ENCODE measurements around the gene TMPRSS9. TPM values are rescaled to one million over a fixed set of nuclear protein-coding genes. Genes with fewer than 3 reads are reported as not detected.

Gene TMPRSS9
- polyA plus RNA-seq, 1 donor (not counting 4 experiments of a cell fraction or from before 2014, with no cell fraction given), result not detected

DNA sequence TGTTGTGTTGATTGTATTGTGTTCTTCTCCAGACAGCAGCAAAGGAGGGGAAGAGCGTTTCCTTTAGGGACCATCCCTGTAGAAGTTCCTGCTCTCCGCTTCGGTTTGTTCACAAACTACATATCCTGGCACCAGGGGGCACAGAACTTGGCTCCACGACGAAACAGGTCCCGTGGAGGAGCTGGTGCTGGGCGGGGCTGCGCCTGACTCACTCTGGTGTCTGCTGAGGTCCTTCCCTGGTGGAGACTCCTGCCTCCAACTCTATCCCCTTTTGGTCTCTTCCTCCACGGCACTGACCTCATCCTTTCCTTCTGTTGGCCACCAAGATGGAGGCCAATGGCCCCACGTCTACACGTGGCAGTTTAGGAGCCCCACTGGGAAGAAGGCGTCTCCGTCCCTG lies 14.7 kb downstream of the TMPRSS9 start:
- H3K36me3 ChIP-seq (ENCODE audit: control insufficient read depth in 2 of 2, extremely low read depth in 1 of 2, insufficient read depth in 2 of 2, low read length in 2 of 2), result no peaks in the 10 kb centered on the region
- H3K27me3 ChIP-seq (ENCODE audit: control insufficient read depth, extremely low read depth, insufficient read depth, low read length), result peaks cover 6% of the 10 kb centered on the region
- no peak overlapping the region for H3K4me2 ChIP-seq (ENCODE audit: control insufficient read depth, extremely low read depth, insufficient read depth, low read depth, low read length)
- no peaks in the 10 kb centered on the region for H3K9me1 ChIP-seq (ENCODE audit: control insufficient read depth, extremely low read depth, insufficient read depth, low read length)
- H3K4me1 ChIP-seq (ENCODE audit: control insufficient read depth, extremely low read depth, insufficient read depth, low read length), result no peaks in the 10 kb centered on the region
- H3K9me3 ChIP-seq (ENCODE audit: control insufficient read depth, low read depth, low read length), result peaks cover under 1% of the 10 kb centered on the region
- TF ChIP-seq, protein P1, sequence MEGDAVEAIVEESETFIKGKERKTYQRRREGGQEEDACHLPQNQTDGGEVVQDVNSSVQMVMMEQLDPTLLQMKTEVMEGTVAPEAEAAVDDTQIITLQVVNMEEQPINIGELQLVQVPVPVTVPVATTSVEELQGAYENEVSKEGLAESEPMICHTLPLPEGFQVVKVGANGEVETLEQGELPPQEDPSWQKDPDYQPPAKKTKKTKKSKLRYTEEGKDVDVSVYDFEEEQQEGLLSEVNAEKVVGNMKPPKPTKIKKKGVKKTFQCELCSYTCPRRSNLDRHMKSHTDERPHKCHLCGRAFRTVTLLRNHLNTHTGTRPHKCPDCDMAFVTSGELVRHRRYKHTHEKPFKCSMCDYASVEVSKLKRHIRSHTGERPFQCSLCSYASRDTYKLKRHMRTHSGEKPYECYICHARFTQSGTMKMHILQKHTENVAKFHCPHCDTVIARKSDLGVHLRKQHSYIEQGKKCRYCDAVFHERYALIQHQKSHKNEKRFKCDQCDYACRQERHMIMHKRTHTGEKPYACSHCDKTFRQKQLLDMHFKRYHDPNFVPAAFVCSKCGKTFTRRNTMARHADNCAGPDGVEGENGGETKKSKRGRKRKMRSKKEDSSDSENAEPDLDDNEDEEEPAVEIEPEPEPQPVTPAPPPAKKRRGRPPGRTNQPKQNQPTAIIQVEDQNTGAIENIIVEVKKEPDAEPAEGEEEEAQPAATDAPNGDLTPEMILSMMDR (optimal IDR thresholded peaks at IDR 0.05 in 1 of 3, IDR thresholded peaks at IDR 0.05 in 1 of 3, conservative IDR thresholded peaks at IDR 0.05 in 1 of 3; ENCODE audit: extremely low read depth in 1 of 3, insufficient read depth in 2 of 3, low read length in 3 of 3), result no peak
- no peak for TF ChIP-seq EZH2 (IDR thresholded peaks at IDR 0.05; ENCODE audit: low read length)
- dilution Hi-C loops (cut with MboI; ENCODE audit: extremely low pct_ligation_motif_present, low sequenced_read_pairs), result no loop called here
- no peak overlapping the region for H3K9ac ChIP-seq (ENCODE audit: control insufficient read depth, extremely low read depth, insufficient read depth, low read length)
- no peak overlapping the region for H3K4me3 ChIP-seq (ENCODE audit: control insufficient read depth in 2 of 3, extremely low read depth in 1 of 3, insufficient read depth in 2 of 3, low read depth in 1 of 3, low read length in 3 of 3)
- no peaks in the 10 kb centered on the region for H4K20me1 ChIP-seq (ENCODE audit: control insufficient read depth, extremely low read depth, insufficient read depth, low read length)
- no peak overlapping the region for H2AFZ ChIP-seq (ENCODE audit: control insufficient read depth, low read length)
- H3K79me2 ChIP-seq (ENCODE audit: control insufficient read depth, insufficient read depth, low read length), result no peaks in the 10 kb centered on the region
- FAIRE-seq (no peak), DNase-seq (ENCODE audit: low read depth, low spot score) (no peak)
- no peak overlapping the region for H3K27ac ChIP-seq (ENCODE audit: control insufficient read depth, insufficient read depth, low read length)

DNA sequence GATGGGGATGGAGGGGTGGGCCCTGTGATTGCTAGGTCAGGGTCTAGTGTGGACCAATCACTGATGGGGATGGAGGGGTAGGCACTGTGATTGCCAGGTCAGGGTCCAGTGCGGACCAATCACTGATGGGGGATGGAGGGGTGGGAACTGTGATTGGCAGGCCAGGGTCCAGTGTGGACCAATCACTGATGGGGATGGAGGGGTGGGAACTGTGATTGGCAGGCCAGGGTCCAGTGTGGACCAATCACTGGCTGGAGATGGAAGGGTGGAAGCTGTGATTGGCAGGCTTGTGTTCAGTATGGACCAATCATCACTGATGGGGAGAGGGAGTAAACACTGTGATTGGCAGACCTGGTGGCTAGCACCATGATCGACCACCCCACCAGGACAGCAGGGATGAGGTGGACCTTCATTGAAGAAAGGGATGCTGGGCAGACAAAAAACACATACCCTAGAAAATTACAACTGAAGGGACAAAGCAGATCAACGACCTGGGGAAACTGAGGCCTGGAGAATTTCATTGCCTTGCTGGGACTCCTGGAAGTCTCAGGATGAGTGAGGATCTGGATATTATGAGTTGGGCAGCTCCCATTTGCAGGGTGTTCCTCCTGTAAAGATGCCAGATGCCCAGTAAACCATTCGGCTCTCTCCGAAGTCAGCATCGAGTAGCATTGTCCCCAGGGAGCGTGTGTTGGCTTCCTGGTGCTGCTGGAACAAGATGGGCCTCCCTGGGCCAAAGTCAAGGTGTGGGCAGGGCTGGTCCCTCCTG lies 15.5 kb downstream of the TMPRSS9 start:
- H3K27me3 ChIP-seq (ENCODE audit: control insufficient read depth, extremely low read depth, insufficient read depth, low read length), result peaks cover 6% of the 10 kb centered on the region
- no peak overlapping the region for H2AFZ ChIP-seq (ENCODE audit: control insufficient read depth, low read length)
- no peaks in the 10 kb centered on the region for H3K9me1 ChIP-seq (ENCODE audit: control insufficient read depth, extremely low read depth, insufficient read depth, low read length)
- TF ChIP-seq, protein P1 (optimal IDR thresholded peaks at IDR 0.05 in 1 of 3, IDR thresholded peaks at IDR 0.05 in 1 of 3, conservative IDR thresholded peaks at IDR 0.05 in 1 of 3; ENCODE audit: extremely low read depth in 1 of 3, insufficient read depth in 2 of 3, low read length in 3 of 3), result no peak
- no peak overlapping the region for H3K9ac ChIP-seq (ENCODE audit: control insufficient read depth, extremely low read depth, insufficient read depth, low read length)
- no peak overlapping the region for H3K4me2 ChIP-seq (ENCODE audit: control insufficient read depth, extremely low read depth, insufficient read depth, low read depth, low read length)
- peaks cover under 1% of the 10 kb centered on the region for H3K9me3 ChIP-seq (ENCODE audit: control insufficient read depth, low read depth, low read length)
- no peaks in the 10 kb centered on the region for H3K4me1 ChIP-seq (ENCODE audit: control insufficient read depth, extremely low read depth, insufficient read depth, low read length)
- no peak overlapping the region for H3K27ac ChIP-seq (ENCODE audit: control insufficient read depth, insufficient read depth, low read length)
- FAIRE-seq (no peak), DNase-seq (ENCODE audit: low read depth, low spot score) (no peak)
- H3K4me3 ChIP-seq (ENCODE audit: control insufficient read depth in 2 of 3, extremely low read depth in 1 of 3, insufficient read depth in 2 of 3, low read depth in 1 of 3, low read length in 3 of 3), result no peak overlapping the region
- H3K79me2 ChIP-seq (ENCODE audit: control insufficient read depth, insufficient read depth, low read length), result no peaks in the 10 kb centered on the region
- no peaks in the 10 kb centered on the region for H4K20me1 ChIP-seq (ENCODE audit: control insufficient read depth, extremely low read depth, insufficient read depth, low read length)
- dilution Hi-C loops (cut with MboI; ENCODE audit: extremely low pct_ligation_motif_present, low sequenced_read_pairs), result no loop called here
- no peaks in the 10 kb centered on the region for H3K36me3 ChIP-seq (ENCODE audit: control insufficient read depth in 2 of 2, extremely low read depth in 1 of 2, insufficient read depth in 2 of 2, low read length in 2 of 2)
